Upper lobe of left lung (tissue), 4 donors: ENCODE measurements around the gene AGAP1.

Source experiments
- POLR2A ChIP-seq, 4 donors: fragments of 450-650 bp; IDR thresholded peaks; one replicate each; pipeline ENCODE4 v1.5.1; 2016 to 2017; ENCODE audit warnings: antibody characterized with exemption in 4 of 4, mild to moderate bottlenecking in 2 of 4
- POLR2AphosphoS5 ChIP-seq, 2 donors: sonication (generic); formaldehyde crosslinking; IDR thresholded peaks; one replicate each; pipeline ENCODE4 v1.5.1; 2017; ENCODE audit warnings: antibody characterized with exemption in 2 of 2
- TF ChIP-seq, protein P1 (sequence below), 6 experiments: fragments of 450-650 bp in 4 of 6; fragments of 200-600 bp in 2 of 6; sonication (generic) in 2 of 6; IDR thresholded peaks; one replicate each; pipeline ENCODE4 v1.5.1; 2016 to 2019; ENCODE audit warnings: antibody characterized with exemption in 6 of 6

DNA sequence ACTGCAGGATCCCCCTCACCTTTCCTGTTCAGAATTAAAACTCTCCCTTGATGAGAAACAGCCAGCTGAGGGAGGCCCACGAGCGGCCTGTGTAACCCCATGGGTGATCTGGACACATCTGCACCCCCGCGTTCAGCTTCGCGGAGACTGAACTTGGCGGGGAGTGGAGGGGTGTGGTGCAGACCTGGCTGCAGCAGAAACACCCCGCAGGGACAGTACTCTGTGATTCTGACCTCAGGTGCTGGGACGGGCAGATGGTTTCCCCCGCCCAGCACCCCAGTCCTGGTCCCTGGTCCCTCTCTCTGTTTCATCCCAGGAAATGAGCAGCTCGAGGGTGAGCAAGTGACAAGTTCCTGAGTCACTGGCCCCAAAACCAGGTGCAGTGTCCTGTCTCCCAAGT lies 633.2 kb downstream of the AGAP1 start:
- TF ChIP-seq, protein P1, sequence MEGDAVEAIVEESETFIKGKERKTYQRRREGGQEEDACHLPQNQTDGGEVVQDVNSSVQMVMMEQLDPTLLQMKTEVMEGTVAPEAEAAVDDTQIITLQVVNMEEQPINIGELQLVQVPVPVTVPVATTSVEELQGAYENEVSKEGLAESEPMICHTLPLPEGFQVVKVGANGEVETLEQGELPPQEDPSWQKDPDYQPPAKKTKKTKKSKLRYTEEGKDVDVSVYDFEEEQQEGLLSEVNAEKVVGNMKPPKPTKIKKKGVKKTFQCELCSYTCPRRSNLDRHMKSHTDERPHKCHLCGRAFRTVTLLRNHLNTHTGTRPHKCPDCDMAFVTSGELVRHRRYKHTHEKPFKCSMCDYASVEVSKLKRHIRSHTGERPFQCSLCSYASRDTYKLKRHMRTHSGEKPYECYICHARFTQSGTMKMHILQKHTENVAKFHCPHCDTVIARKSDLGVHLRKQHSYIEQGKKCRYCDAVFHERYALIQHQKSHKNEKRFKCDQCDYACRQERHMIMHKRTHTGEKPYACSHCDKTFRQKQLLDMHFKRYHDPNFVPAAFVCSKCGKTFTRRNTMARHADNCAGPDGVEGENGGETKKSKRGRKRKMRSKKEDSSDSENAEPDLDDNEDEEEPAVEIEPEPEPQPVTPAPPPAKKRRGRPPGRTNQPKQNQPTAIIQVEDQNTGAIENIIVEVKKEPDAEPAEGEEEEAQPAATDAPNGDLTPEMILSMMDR (IDR thresholded peaks at IDR 0.05): no peak
- TF ChIP-seq POLR2A (IDR thresholded peaks at IDR 0.05) (no peak), POLR2AphosphoS5 (IDR thresholded peaks at IDR 0.05) (no peak)
